ENCODE measurements around the gene MAN1B1. TPM values are rescaled to one million over a fixed set of nuclear protein-coding genes. Genes with fewer than 3 reads are reported as not detected.

Gene MAN1B1
- total RNA-seq: 10 to 100 TPM; 57.7 to 81.0 (median 61.8) TPM

DNA sequence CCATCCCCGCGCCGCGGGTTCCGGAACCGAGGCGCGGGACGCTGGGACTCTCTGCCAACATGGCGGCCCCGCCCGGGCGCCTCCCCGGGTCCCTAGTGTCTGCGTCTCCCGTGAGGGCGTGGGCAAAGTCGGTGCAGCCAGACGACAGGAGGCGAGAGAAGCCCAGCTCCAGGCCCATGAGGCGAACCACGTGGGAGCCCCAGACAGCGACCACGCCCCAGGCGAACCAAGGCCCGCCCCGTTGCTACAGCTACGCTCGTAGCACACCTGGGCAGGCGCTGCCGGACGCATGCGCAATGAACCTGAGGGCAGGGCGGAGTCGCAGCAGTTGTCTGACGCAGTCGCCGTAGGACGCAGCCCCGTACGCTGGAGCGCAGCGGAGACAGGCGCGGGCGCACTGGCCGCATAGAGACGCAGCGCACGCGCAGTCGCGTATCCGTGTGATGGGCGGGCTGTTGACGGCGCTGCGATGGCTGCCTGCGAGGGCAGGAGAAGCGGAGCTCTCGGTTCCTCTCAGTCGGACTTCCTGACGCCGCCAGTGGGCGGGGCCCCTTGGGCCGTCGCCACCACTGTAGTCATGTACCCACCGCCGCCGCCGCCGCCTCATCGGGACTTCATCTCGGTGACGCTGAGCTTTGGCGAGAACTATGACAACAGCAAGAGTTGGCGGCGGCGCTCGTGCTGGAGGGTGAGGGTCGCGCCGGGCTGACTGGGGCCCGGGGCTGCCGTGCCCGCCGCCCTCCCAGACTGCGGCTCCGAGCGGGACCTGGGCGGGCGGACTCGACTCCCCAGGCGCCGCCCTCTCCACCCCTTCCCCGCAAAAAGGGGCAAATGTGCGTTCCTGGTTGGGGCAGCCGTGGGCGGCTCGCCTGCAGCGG lies at the start of gene MAN1B1:
MAN1B1 (plus strand) TSS at position 455 of the 878 bp plus-strand sequence; CDS start at position 470, 15 bp downstream.
- peak within 1 kb of the TSS; percentile 75 for H3K4me3 ChIP-seq (ENCODE audit: low read depth, poor library complexity, severe bottlenecking)

DNA sequence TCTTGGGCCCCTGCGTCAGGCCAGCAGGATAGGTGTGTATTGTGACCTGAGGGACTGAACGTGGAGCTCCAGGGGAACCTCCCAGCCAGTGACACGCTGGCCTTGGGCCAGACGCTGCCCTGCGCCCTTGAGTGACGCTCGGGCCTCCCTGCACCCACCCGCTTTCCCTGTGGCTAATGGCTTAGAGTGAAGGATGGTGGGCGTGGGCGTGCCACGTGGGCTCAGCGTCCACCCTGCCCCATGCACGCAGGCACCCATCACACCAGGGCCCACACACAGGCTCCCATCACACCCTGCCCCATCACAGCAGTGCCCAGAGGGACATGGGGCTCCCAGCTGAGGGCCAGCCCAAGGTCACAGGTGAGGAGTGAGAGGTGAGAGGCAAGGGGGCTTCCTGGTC lies 49.8 kb upstream of the MAN1B1 start:
- 62 to 70% methylated on average over 2 to 12 of the region's 13 CpGs for WGBS, 2 donors
- no peak for DNase-seq (ENCODE audit: low spot score in 2 of 2)
- intact Hi-C loops (cut with DNase I; ENCODE audit: low total_unique reads): no loop called here
- H3K4me3 ChIP-seq (ENCODE audit: low read depth, poor library complexity, severe bottlenecking): no peak overlapping the region
- TF ChIP-seq, protein P1, sequence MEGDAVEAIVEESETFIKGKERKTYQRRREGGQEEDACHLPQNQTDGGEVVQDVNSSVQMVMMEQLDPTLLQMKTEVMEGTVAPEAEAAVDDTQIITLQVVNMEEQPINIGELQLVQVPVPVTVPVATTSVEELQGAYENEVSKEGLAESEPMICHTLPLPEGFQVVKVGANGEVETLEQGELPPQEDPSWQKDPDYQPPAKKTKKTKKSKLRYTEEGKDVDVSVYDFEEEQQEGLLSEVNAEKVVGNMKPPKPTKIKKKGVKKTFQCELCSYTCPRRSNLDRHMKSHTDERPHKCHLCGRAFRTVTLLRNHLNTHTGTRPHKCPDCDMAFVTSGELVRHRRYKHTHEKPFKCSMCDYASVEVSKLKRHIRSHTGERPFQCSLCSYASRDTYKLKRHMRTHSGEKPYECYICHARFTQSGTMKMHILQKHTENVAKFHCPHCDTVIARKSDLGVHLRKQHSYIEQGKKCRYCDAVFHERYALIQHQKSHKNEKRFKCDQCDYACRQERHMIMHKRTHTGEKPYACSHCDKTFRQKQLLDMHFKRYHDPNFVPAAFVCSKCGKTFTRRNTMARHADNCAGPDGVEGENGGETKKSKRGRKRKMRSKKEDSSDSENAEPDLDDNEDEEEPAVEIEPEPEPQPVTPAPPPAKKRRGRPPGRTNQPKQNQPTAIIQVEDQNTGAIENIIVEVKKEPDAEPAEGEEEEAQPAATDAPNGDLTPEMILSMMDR (IDR thresholded peaks at IDR 0.05): no peak
- no peak for TF ChIP-seq POLR2A (IDR thresholded peaks at IDR 0.05)

More for the DNA sequence above, at the start of gene MAN1B1:
- DNase-seq (ENCODE audit: low spot score in 2 of 2): peak; percentile 98 to 99
- 0% methylated on average over 60 to 62 of the region's 101 CpGs for whole genome bisulfite sequencing, 2 donors
- intact Hi-C loops (cut with DNase I; ENCODE audit: low total_unique reads): no loop called here
- TF ChIP-seq, protein P1 (IDR thresholded peaks at IDR 0.05): no peak
- no peak for TF ChIP-seq POLR2A (IDR thresholded peaks at IDR 0.05)

DNA sequence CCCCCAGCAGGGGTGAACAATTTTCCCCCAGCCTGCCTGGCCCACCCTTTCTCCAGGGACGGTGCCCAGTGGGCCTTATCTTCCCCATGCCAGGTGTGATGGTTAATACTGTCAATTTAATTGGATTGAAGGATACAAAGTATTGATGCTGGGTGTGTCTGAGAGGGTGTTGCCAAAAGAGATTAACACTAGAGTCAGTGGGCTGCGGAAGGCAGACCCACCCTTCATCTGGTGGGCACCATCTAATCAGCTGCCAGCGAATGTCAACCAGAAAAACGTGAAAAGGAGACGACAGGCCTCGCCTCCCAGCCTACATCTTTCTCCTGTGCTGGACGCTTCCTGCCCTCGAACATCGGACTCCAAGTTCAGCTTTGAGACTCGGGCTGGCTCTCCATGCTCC lies 49.3 kb upstream of the MAN1B1 start:
- H3K4me3 ChIP-seq (ENCODE audit: low read depth, poor library complexity, severe bottlenecking): no peak overlapping the region
- no peak for DNase-seq (ENCODE audit: low spot score in 2 of 2)
- intact Hi-C loops (cut with DNase I; ENCODE audit: low total_unique reads): no loop called here
- TF ChIP-seq POLR2A (IDR thresholded peaks at IDR 0.05): no peak
- TF ChIP-seq, protein P1 (IDR thresholded peaks at IDR 0.05): no peak
- WGBS, 2 donors: 83 to 87% methylated on average over 10 of the region's 10 CpGs

DNA sequence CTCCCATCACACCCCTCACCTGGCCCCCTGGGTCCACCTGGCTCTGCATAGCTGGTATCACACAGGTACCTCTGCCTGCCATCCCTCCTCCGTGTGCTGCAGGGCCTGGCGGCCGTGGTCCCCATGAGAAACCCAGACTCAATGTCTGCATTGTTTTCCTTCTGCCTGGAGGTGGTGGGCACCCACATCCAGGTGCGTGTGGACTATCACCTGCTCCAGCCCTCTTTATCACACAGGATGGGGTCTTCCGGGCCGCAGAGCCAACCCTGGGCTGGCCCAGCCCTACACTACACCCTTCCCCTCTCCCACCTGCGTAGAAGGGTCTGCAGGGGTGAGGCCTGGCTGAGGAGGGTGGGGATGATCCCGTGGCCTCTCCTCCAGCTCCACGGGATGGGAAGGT lies 47.9 kb upstream of the MAN1B1 start:
- DNase-seq (ENCODE audit: low spot score in 2 of 2): no peak
- no peak for TF ChIP-seq POLR2A (IDR thresholded peaks at IDR 0.05)
- TF ChIP-seq, protein P1 (IDR thresholded peaks at IDR 0.05): no peak
- 79% methylated on average over 9 of the region's 9 CpGs for WGBS, 2 donors
- no peak overlapping the region for H3K4me3 ChIP-seq (ENCODE audit: low read depth, poor library complexity, severe bottlenecking)
- intact Hi-C loops (cut with DNase I; ENCODE audit: low total_unique reads): no loop called here

DNA sequence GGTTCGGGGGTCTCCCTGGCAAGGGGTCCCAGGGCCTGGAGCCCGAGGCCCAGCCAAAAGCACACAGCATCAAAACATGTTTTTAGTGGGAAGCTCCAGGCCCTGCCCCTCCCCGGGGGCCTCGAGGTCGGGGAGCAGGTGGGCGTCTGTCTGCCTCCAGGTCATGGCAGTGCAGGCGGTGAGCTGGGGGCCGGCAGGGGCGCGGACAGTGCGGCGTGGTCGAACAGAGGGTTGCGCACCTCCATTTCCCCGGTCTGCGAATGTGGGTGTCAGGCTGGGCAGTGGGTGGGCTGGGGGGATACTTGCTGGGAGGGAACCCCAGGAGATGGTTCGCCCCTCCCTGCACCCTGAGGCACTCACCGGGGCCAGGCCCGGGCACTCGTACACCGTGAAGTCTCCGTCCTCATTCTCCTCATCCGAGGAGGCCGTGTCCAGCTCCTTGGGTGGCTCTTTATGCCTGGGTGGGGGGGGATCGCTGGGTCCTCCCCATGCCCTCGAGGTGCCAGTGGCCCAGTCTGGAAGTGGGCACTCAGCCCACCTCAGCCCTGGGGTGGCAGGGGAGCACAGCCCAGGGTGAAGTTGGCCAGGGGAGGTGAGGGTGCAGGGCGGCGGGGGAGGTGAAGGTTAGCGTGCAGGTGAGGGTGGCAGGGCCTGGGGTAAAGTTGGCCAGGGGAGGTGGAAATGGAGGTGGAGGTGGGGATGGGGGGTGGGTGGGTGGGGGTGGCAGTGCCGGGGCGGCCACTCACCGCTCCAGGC lies 47.0 kb upstream of the MAN1B1 start:
- TF ChIP-seq, protein P1 (IDR thresholded peaks at IDR 0.05): no peak
- TF ChIP-seq POLR2A (IDR thresholded peaks at IDR 0.05): no peak
- H3K4me3 ChIP-seq (ENCODE audit: low read depth, poor library complexity, severe bottlenecking): no peak overlapping the region
- WGBS, 2 donors: 88 to 89% methylated on average over 28 to 32 of the region's 32 CpGs
- intact Hi-C loops (cut with DNase I; ENCODE audit: low total_unique reads): no loop called here
- no peak for DNase-seq (ENCODE audit: low spot score in 2 of 2)

All from lower leg skin (tissue), 4 donors.